Neural progenitor cell (in vitro differentiated cells): Measurements from ENCODE around the gene MED25.

ENCODE experiments used
- EZH2 ChIP-seq: fragments of 200-600 bp; sonication (generic); IDR thresholded peaks from 2 replicates; pipeline ENCODE4 v1.6.1; 2017; ENCODE audit warnings: antibody characterized with exemption, mild to moderate bottlenecking, moderate library complexity
- EZH2phosphoT487 ChIP-seq: fragments of 200-600 bp; sonication (generic); IDR thresholded peaks from 2 replicates; pipeline ENCODE4 v1.6.1; 2017; ENCODE audit warnings: antibody characterized with exemption
- TF ChIP-seq, protein P1 (sequence below): fragments of 200-600 bp; sonication (generic); IDR thresholded peaks from 2 replicates; pipeline ENCODE4 v1.5.1; 2017; ENCODE audit warnings: antibody characterized with exemption, mild to moderate bottlenecking

DNA sequence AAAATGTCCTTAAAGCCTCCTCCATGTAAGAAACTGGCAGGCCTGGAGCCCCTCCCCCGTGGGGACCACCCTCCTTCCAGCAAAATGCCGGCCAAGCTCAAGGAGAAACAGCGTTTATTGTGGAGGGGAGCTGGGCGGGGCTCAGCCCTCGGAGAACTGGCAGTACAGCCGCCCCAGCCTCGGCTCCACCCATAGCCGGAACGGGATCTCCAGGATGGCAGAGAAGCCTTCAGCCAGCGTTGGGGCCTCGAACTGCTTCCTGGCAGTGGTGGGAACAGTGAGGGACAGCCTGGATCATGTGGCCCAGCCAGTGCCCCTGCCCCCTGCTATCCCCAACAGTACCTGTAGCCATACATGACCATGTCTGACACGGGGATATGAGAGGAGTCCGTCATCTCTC lies 43.0 kb downstream of the MED25 start:
- TF ChIP-seq, protein P1, sequence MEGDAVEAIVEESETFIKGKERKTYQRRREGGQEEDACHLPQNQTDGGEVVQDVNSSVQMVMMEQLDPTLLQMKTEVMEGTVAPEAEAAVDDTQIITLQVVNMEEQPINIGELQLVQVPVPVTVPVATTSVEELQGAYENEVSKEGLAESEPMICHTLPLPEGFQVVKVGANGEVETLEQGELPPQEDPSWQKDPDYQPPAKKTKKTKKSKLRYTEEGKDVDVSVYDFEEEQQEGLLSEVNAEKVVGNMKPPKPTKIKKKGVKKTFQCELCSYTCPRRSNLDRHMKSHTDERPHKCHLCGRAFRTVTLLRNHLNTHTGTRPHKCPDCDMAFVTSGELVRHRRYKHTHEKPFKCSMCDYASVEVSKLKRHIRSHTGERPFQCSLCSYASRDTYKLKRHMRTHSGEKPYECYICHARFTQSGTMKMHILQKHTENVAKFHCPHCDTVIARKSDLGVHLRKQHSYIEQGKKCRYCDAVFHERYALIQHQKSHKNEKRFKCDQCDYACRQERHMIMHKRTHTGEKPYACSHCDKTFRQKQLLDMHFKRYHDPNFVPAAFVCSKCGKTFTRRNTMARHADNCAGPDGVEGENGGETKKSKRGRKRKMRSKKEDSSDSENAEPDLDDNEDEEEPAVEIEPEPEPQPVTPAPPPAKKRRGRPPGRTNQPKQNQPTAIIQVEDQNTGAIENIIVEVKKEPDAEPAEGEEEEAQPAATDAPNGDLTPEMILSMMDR, result no peak
- TF ChIP-seq EZH2 (no peak), EZH2phosphoT487 (no peak)
